ENCODE results near the gene GAS2. TPM values are rescaled to one million over a fixed set of nuclear protein-coding genes. Genes with fewer than 3 reads are reported as not detected.

GAS2 gene
- total RNA-seq, 2 experiments from 2014 or later = 1.8 to 4.1 TPM

DNA sequence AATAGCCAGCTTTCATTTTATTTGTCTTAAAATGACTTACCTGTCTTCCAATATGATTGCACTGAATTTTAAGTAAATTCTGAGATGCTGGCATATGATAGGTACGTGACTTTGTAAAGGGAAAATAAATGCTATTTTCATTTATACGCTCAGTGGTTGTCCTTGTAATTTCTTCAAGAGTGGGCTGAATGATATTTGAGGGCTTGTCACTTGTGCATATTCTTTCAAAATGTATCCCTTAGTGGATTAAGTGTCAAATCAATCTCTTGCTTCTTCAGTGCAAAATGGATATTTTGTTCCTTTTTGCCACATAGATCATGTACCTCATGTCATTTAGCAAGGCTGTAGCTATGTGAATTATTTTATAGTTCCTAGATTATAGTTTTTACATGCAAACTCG, 56.9 kb downstream of the GAS2 start:
- H3K9me2 ChIP-seq (ENCODE audit: insufficient read depth, low read length) = no peaks in the 10 kb centered on the region
- DNase-seq (ENCODE audit: low spot score) = no peak
- TF ChIP-seq, protein P1, sequence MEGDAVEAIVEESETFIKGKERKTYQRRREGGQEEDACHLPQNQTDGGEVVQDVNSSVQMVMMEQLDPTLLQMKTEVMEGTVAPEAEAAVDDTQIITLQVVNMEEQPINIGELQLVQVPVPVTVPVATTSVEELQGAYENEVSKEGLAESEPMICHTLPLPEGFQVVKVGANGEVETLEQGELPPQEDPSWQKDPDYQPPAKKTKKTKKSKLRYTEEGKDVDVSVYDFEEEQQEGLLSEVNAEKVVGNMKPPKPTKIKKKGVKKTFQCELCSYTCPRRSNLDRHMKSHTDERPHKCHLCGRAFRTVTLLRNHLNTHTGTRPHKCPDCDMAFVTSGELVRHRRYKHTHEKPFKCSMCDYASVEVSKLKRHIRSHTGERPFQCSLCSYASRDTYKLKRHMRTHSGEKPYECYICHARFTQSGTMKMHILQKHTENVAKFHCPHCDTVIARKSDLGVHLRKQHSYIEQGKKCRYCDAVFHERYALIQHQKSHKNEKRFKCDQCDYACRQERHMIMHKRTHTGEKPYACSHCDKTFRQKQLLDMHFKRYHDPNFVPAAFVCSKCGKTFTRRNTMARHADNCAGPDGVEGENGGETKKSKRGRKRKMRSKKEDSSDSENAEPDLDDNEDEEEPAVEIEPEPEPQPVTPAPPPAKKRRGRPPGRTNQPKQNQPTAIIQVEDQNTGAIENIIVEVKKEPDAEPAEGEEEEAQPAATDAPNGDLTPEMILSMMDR (conservative IDR thresholded peaks at IDR 0.05; ENCODE audit: low read length) = no peak
- no peak for TF ChIP-seq EZH2phosphoT487 (IDR thresholded peaks at IDR 0.05; ENCODE audit: borderline replicate concordance, low read depth, low read length)
- CTCF ChIA-PET (ENCODE audit: unreplicated experiment) = no interaction called here
- H2AFZ ChIP-seq (ENCODE audit: low read length) = no peak overlapping the region
- no peak overlapping the region for H3K4me3 ChIP-seq (ENCODE audit: low read depth, low read length, poor library complexity, severe bottlenecking)
- H3K36me3 ChIP-seq (ENCODE audit: insufficient read depth, low read length) = no peaks in the 10 kb centered on the region
- BruUV-seq (replicated peaks) = no TSS peak
- H3K27ac ChIP-seq (ENCODE audit: low read depth, low read length, poor library complexity, severe bottlenecking) = no peak overlapping the region
- no peak overlapping the region for H3K4me2 ChIP-seq (ENCODE audit: low read length)
- no peaks in the 10 kb centered on the region for H4K20me1 ChIP-seq (ENCODE audit: insufficient read depth, low read length)
- intact Hi-C loops (cut with micrococcal nuclease; ENCODE audit: unreplicated experiment) = no loop called here
- H3K79me2 ChIP-seq (ENCODE audit: insufficient read depth, low read depth, low read length) = no peaks in the 10 kb centered on the region
- POLR2A ChIA-PET = no interaction called here
- no peaks in the 10 kb centered on the region for H3K9me3 ChIP-seq (ENCODE audit: low read length)
- no peaks in the 10 kb centered on the region for H3K4me1 ChIP-seq (ENCODE audit: insufficient read depth, low read length, poor library complexity, severe bottlenecking)

GRCh38 chr11:22725079-22725478, 58.7 kb downstream of the GAS2 start:
- no peak overlapping the region for H3K27ac ChIP-seq (ENCODE audit: low read depth, low read length, poor library complexity, severe bottlenecking)
- no peak for TF ChIP-seq EZH2phosphoT487 (IDR thresholded peaks at IDR 0.05; ENCODE audit: borderline replicate concordance, low read depth, low read length)
- TF ChIP-seq, protein P1 (conservative IDR thresholded peaks at IDR 0.05; ENCODE audit: low read length) = no peak
- intact Hi-C loops (cut with micrococcal nuclease; ENCODE audit: unreplicated experiment) = no loop called here
- DNase-seq (ENCODE audit: low spot score) = no peak
- H3K36me3 ChIP-seq (ENCODE audit: insufficient read depth, low read length) = no peaks in the 10 kb centered on the region
- CTCF ChIA-PET (ENCODE audit: unreplicated experiment) = no interaction called here
- H2AFZ ChIP-seq (ENCODE audit: low read length) = no peak overlapping the region
- H3K9me3 ChIP-seq (ENCODE audit: low read length) = no peaks in the 10 kb centered on the region
- H3K79me2 ChIP-seq (ENCODE audit: insufficient read depth, low read depth, low read length) = no peaks in the 10 kb centered on the region
- no peak overlapping the region for H3K4me2 ChIP-seq (ENCODE audit: low read length)
- no peaks in the 10 kb centered on the region for H3K9me2 ChIP-seq (ENCODE audit: insufficient read depth, low read length)
- no TSS peak for BruUV-seq (replicated peaks)
- POLR2A ChIA-PET = no interaction called here
- no peaks in the 10 kb centered on the region for H4K20me1 ChIP-seq (ENCODE audit: insufficient read depth, low read length)
- no peaks in the 10 kb centered on the region for H3K4me1 ChIP-seq (ENCODE audit: insufficient read depth, low read length, poor library complexity, severe bottlenecking)
- H3K4me3 ChIP-seq (ENCODE audit: low read depth, low read length, poor library complexity, severe bottlenecking) = no peak overlapping the region

DNA sequence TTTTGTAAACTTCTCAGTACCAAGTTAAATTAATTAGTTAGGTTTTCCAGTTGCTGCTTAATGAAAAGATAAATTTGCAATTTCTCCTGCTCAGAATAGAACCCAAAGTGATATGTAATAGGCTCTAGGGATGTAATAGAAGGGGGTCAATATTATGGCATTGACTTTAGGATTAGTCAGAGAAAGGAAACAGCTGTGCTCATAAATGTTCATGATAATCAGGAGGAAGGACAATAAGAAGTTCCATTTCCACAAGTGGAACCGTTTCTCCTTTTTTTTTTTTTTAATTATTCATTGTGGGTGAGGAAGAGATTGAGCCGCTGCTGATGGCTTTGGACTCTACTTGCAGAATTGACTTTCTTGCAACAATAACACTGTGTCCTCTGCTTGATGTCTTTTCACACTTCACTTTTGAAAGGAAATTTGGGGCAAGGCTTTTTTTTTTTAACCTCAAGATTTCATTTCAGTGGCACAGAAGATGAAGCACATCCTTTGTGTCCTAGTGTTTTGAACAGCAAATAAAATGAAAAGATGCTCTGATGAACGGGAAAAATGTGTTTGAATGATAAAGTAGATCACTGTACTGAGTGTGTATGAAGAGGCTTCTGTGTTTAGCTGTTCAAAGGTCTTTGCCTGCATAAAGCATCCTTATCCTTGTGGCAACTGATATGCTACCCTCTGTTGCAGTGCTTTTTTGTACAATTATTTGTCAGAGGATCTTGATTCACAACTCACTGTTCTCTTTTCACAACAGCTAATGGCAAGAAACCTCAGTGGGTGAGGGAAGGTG, 62.4 kb downstream of the GAS2 start:
- no peak overlapping the region for H3K4me2 ChIP-seq (ENCODE audit: low read length)
- no peaks in the 10 kb centered on the region for H3K79me2 ChIP-seq (ENCODE audit: insufficient read depth, low read depth, low read length)
- CTCF ChIA-PET (ENCODE audit: unreplicated experiment) = no interaction called here
- intact Hi-C loops (cut with micrococcal nuclease; ENCODE audit: unreplicated experiment) = no loop called here
- H3K27ac ChIP-seq (ENCODE audit: low read depth, low read length, poor library complexity, severe bottlenecking) = no peak overlapping the region
- no peaks in the 10 kb centered on the region for H3K9me3 ChIP-seq (ENCODE audit: low read length)
- no peak for DNase-seq (ENCODE audit: low spot score)
- no TSS peak for BruUV-seq (replicated peaks)
- TF ChIP-seq, protein P1 (conservative IDR thresholded peaks at IDR 0.05; ENCODE audit: low read length) = no peak
- no peak for TF ChIP-seq EZH2phosphoT487 (IDR thresholded peaks at IDR 0.05; ENCODE audit: borderline replicate concordance, low read depth, low read length)
- no peak overlapping the region for H3K4me3 ChIP-seq (ENCODE audit: low read depth, low read length, poor library complexity, severe bottlenecking)
- no peaks in the 10 kb centered on the region for H3K9me2 ChIP-seq (ENCODE audit: insufficient read depth, low read length)
- no peaks in the 10 kb centered on the region for H3K36me3 ChIP-seq (ENCODE audit: insufficient read depth, low read length)
- H2AFZ ChIP-seq (ENCODE audit: low read length) = no peak overlapping the region
- no peaks in the 10 kb centered on the region for H4K20me1 ChIP-seq (ENCODE audit: insufficient read depth, low read length)
- POLR2A ChIA-PET = interaction anchor here (0.7 kb wide), 1 partner anchor 23 kb away, joined by 3 read pairs; no protein-coding TSS in a partner anchor
- H3K4me1 ChIP-seq (ENCODE audit: insufficient read depth, low read length, poor library complexity, severe bottlenecking) = no peaks in the 10 kb centered on the region

Measured in OCI-LY7 (cell line).